GM10248 (cell line): ENCODE measurements around the gene AUTS2.

Experiments used
- CTCF ChIA-PET: fragments of 300-600 bp; sonication (Branson Sonifier 250); formaldehyde crosslinking; extraction: SDS; loops from one replicate; lab custom pipeline; 2021; ENCODE audit warnings: antibody characterized with exemption; lab: Yijun Ruan, JAX
- POLR2A ChIA-PET: fragments of 350-650 bp; sonication (Branson Sonifier 250); formaldehyde crosslinking; extraction: SDS; loops from one replicate; lab custom pipeline; 2020; ENCODE audit warnings: antibody characterized with exemption; lab: Yijun Ruan, JAX
- DNase-seq: peaks from one replicate; pipeline ENCODE4 v3.0.0; 2012; ENCODE audit errors: extremely low spot score
- TF ChIP-seq, protein P1 (sequence below): IDR thresholded peaks from 2 replicates; pipeline ENCODE4 v1.5.1; 2012; ENCODE audit warnings: mild to moderate bottlenecking, low read depth; ENCODE audit errors: extremely low read depth, missing control alignments, control extremely low read depth

The AUTS2 gene

DNA sequence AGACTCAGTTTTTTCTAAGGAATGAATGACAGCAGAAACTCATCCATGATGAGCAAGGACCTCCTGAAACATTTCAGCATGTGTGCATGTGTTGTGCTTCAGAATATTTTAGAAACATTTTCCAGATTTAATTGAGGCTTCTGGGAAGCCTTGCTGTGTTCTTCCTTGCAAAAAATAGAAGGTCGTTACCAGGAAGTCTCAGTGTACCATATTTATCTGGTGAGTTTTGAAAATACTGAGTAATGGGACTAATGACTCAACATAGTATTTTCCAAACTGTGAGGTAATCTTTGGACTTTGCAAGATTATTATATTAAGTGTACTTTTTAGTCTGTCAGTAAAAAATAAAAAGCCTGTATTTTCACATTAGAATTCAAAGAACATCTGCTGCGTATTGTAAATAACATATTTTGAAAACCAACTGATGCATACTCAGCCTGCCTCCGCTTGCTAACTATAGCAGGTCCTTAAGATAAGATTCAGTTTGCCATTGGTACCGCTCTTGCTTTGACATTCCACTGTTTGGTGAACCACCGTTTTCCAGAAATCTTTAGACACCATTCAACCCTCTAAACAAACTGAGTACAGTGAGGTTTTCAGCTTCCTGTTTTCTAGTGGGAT lies 794.1 kb downstream of the AUTS2 start:
- TF ChIP-seq, protein P1, sequence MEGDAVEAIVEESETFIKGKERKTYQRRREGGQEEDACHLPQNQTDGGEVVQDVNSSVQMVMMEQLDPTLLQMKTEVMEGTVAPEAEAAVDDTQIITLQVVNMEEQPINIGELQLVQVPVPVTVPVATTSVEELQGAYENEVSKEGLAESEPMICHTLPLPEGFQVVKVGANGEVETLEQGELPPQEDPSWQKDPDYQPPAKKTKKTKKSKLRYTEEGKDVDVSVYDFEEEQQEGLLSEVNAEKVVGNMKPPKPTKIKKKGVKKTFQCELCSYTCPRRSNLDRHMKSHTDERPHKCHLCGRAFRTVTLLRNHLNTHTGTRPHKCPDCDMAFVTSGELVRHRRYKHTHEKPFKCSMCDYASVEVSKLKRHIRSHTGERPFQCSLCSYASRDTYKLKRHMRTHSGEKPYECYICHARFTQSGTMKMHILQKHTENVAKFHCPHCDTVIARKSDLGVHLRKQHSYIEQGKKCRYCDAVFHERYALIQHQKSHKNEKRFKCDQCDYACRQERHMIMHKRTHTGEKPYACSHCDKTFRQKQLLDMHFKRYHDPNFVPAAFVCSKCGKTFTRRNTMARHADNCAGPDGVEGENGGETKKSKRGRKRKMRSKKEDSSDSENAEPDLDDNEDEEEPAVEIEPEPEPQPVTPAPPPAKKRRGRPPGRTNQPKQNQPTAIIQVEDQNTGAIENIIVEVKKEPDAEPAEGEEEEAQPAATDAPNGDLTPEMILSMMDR: no peak
- POLR2A ChIA-PET: no interaction called here
- DNase-seq: no peak
- CTCF ChIA-PET: interaction anchor here (0.8 to 1.3 kb wide), 2 partner anchors 10 to 12 kb away, joined by 4 read pairs; no protein-coding TSS in a partner anchor

DNA sequence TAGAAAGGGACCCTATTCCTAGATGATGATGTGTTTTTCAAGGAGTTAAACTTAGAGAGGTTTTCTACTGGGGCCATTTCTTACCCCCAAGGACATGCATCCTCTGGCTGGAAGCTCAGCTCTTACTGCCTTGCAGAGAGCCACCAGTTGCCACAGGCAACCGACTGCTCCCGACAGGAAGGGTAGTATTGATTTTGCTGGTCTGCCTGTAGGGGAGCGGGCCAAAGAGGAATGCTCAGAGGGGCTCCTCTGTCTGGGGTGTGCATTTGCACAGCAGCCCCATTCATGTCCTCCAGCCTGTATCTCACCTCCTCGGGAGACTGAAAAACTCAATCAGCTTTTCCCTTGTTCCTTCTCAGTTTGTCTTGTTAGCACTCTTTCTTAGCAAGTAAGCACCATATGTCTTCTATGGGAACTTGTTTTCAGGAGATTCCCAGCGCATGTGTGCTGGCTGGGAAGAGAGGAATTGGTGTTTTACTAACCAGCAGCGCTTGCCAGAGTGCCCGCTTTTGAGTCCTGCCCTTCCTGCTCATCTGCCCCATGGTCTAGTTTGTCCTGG lies 794.7 kb downstream of the AUTS2 start:
- TF ChIP-seq, protein P1: no peak
- DNase-seq: no peak
- ChIA-PET CTCF (interaction anchor here (0.8 to 1.3 kb wide), 2 partner anchors 11 to 13 kb away, joined by 4 read pairs; no protein-coding TSS in a partner anchor), POLR2A (no interaction called here)

DNA sequence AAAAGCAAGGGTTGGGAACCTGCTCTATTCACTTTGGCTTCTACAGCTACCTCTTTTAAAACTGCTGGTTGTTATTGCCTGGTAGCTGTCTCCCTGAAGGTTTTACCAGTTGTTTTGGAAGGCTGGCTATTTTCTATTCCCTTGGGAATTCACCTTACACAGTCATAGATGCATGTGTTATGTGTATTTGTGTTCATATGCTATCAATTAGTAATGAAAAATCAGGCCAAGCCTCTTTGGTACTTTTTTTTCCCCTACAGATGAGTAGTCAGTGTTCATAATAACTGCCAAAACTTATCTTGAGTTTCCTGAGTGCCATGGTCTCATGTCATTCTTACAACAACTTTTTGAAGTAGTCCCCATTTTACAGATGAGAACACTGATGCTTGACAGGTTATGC lies 795.7 kb downstream of the AUTS2 start:
- POLR2A ChIA-PET: no interaction called here
- TF ChIP-seq, protein P1: no peak
- DNase-seq: no peak
- CTCF ChIA-PET: interaction anchor here (1.0 kb wide), 1 partner anchor 13 kb away, joined by 3 read pairs; no protein-coding TSS in a partner anchor

- TF ChIP-seq, protein P1: no peak
- ChIA-PET CTCF (interaction anchor here (0.8 kb wide), 1 partner anchor 12 kb away, joined by 3 read pairs; no protein-coding TSS in a partner anchor), POLR2A (no interaction called here)
- DNase-seq: no peak
Observed at GRCh38 chr7:70400829-70401380, 802.6 kb downstream of the AUTS2 start.

DNA sequence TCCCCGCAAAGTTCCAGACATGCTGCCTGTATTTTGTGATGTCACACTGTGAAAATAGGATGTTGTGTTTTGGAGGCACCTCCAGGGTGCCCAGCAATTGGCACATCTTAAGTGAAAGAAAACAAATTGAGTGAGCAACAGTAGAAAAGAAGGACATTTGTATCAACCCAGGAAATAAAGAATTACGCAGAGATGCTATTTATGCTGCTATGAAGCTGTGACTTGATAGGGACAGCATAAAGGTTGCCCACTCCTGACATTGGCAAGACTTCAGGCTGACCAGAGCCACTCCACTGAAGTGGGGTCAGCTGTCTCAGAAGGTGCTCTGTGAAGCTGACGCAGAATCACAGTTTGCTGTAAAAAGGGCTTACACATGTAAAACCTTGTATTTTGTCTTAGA lies 803.8 kb downstream of the AUTS2 start:
- no peak for DNase-seq
- TF ChIP-seq, protein P1: no peak
- POLR2A ChIA-PET: no interaction called here
- CTCF ChIA-PET: no interaction called here

DNA sequence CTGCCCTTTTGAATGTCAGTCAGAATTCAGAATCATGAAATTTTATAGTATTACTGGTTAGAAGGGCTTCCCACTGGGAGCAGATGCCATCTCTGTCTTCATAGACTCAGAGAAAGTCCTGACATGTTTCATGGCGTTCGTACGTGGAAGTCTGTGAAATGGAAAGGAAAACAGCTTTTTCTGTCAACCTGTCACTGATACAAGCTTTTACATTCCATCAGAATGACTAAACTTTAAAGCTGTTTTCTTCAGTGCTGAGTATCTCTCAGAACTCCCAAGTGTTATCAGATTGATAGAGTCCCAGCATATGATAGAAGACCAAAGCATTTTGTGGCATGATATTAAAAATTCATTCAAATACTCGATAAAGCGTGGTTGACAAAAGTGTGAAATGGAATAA lies 807.0 kb downstream of the AUTS2 start:
- CTCF ChIA-PET: interaction anchor here (1.0 kb wide), 1 partner anchor 10 kb away, joined by 3 read pairs; no protein-coding TSS in a partner anchor

More for the DNA sequence above, 807.0 kb downstream of the AUTS2 start:
- POLR2A ChIA-PET: no interaction called here
- TF ChIP-seq, protein P1: no peak
- no peak for DNase-seq
